SK-N-SH (cell line): ENCODE results near the gene MALRD1. TPM values are rescaled to one million over a fixed set of nuclear protein-coding genes. Genes with fewer than 3 reads are reported as not detected.

ENCODE experiments used
- CTCF ChIA-PET: fragments of 300-600, 350-600 bp; formaldehyde crosslinking; extraction: SDS; loops from one replicate; lab custom pipeline; 2021; lab: Yijun Ruan, JAX
- POLR2A ChIA-PET: fragments of 350-600 bp; sonication (Branson Sonifier 250); formaldehyde crosslinking; extraction: SDS; loops from one replicate; lab custom pipeline; 2020; ENCODE audit warnings: antibody characterized with exemption, inconsistent platforms; lab: Yijun Ruan, JAX
- DNase-seq: peaks from one replicate; pipeline ENCODE4 v3.0.0; 2012
- H2AFZ ChIP-seq: fragments of 200-600 bp; sonication (generic); 2 replicates; pipeline ENCODE4 v1.8.1; 2016; ENCODE audit warnings: antibody characterized with exemption, mild to moderate bottlenecking, low read depth
- H3F3A ChIP-seq: fragments of 200-600 bp; sonication (generic); replicated peaks from 2 replicates; pipeline ENCODE3; 2016; ENCODE audit warnings: antibody characterized with exemption, mild to moderate bottlenecking; ENCODE audit not compliant: insufficient read depth
- H3K27ac ChIP-seq, 2 experiments: fragments of 200-500 bp in 1 of 2; fragments of 200-600 bp in 1 of 2; sonication (Bioruptor generic) in 1 of 2; sonication (generic), shearing (Covaris generic) in 1 of 2; 2 replicates each; pipeline versions ENCODE4 v1.5.1 to v1.6.1; 2014 to 2016; ENCODE audit warnings: low read depth in 2 of 2, inconsistent platforms in 1 of 2, low read length in 1 of 2, mild to moderate bottlenecking in 1 of 2, mixed read lengths in 1 of 2
- H3K27me3 ChIP-seq: fragments of 200-600 bp; sonication (generic), shearing (Covaris generic); 2 replicates; pipeline ENCODE4 v1.6.1; 2016; ENCODE audit warnings: mixed run types; ENCODE audit not compliant: insufficient read depth
- H3K36me3 ChIP-seq, 2 experiments: fragments of 200-500 bp in 1 of 2; fragments of 200-600 bp in 1 of 2; sonication (Bioruptor generic) in 1 of 2; sonication (generic) in 1 of 2; replicated peaks in 1 of 2; 2 replicates each; pipeline versions ENCODE3 to v1.5.1; 2014 to 2016; ENCODE audit warnings: low read length in 1 of 2, mild to moderate bottlenecking in 1 of 2; ENCODE audit not compliant: insufficient read depth in 2 of 2, control insufficient read depth in 1 of 2
- H3K4me1 ChIP-seq, 2 experiments: fragments of 200-500 bp in 1 of 2; fragments of 200-600 bp in 1 of 2; sonication (Bioruptor generic) in 1 of 2; sonication (generic), shearing (Covaris generic) in 1 of 2; 2 replicates each; pipeline versions ENCODE4 v1.5.1 to v1.6.1; 2014 to 2016; ENCODE audit warnings: low read depth in 1 of 2, low read length in 1 of 2, mixed run types in 1 of 2; ENCODE audit not compliant: insufficient read depth in 2 of 2, control insufficient read depth in 1 of 2
- H3K4me2 ChIP-seq: fragments of 200-600 bp; sonication (generic), shearing (Covaris generic); 2 replicates; pipeline ENCODE4 v1.6.1; 2017; ENCODE audit warnings: mixed run types
- H3K4me3 ChIP-seq, 2 experiments: fragments of 200-500 bp in 1 of 2; fragments of 200-600 bp in 1 of 2; sonication (Bioruptor generic) in 1 of 2; sonication (generic), shearing (Covaris generic) in 1 of 2; 2 replicates each; pipeline versions ENCODE4 v1.5.1 to v1.8.1; 2014 to 2016; ENCODE audit warnings: low read depth in 2 of 2, inconsistent platforms in 1 of 2, low read length in 1 of 2, mild to moderate bottlenecking in 1 of 2, mixed read lengths in 1 of 2, moderate library complexity in 1 of 2
- H3K79me2 ChIP-seq: fragments of 200-600 bp; sonication (generic); 2 replicates; pipeline ENCODE4 v1.8.1; 2017; ENCODE audit warnings: mild to moderate bottlenecking; ENCODE audit not compliant: insufficient read depth
- H3K9ac ChIP-seq: fragments of 200-600 bp; sonication (generic); 2 replicates; pipeline ENCODE4 v1.6.1; 2017; ENCODE audit warnings: mixed run types
- H3K9me2 ChIP-seq: fragments of 200-600 bp; sonication (generic); 2 replicates; pipeline ENCODE4 v1.6.1; 2017; ENCODE audit warnings: mixed run types
- H3K9me3 ChIP-seq: fragments of 200-600 bp; sonication (generic); 2 replicates; pipeline ENCODE4 v1.6.1; 2017; ENCODE audit warnings: mixed run types, mild to moderate bottlenecking, moderate library complexity
- H4K20me1 ChIP-seq: fragments of 200-600 bp; sonication (generic); 2 replicates; pipeline ENCODE4 v1.6.1; 2017; ENCODE audit warnings: mild to moderate bottlenecking, mixed run types; ENCODE audit not compliant: insufficient read depth
- FOSL2 ChIP-seq: IDR thresholded peaks from 2 replicates; pipeline ENCODE4 v1.4.0; 2012; ENCODE audit warnings: low read depth, mild to moderate bottlenecking, moderate library complexity, borderline replicate concordance
- FOXJ3 ChIP-seq: sonication (generic); formaldehyde crosslinking; IDR thresholded peaks from 2 replicates; pipeline ENCODE4 v1.5.1; 2020; ENCODE audit warnings: mild to moderate bottlenecking, missing genetic modification reagents
- JUND ChIP-seq: IDR thresholded peaks from 2 replicates; pipeline ENCODE4 v1.4.0; 2012
- PBX3 ChIP-seq: IDR thresholded peaks from 2 replicates; pipeline ENCODE4; 2012
- POLR2AphosphoS5 ChIP-seq: IDR thresholded peaks from 2 replicates; pipeline ENCODE4 v1.6.1; 2012; ENCODE audit warnings: low read depth, low read length
- RCOR1 ChIP-seq: fragments of 150-350 bp; IDR thresholded peaks from 2 replicates; pipeline ENCODE4 v1.6.1; 2017; ENCODE audit warnings: antibody characterized with exemption, low read length
- RXRA ChIP-seq: IDR thresholded peaks from 2 replicates; pipeline ENCODE4 v1.4.0; 2012; ENCODE audit warnings: low read depth, mild to moderate bottlenecking, borderline replicate concordance
- TAF1 ChIP-seq: IDR thresholded peaks from 2 replicates; pipeline ENCODE4 v1.6.1; 2012; ENCODE audit warnings: low read depth, mild to moderate bottlenecking, low read length, moderate library complexity, borderline replicate concordance
- USF2 ChIP-seq: fragments of 150-350 bp; IDR thresholded peaks from 2 replicates; pipeline ENCODE4 v1.6.1; 2017; ENCODE audit warnings: antibody characterized with exemption, low read length, low read depth, borderline replicate concordance
- YY1 ChIP-seq: IDR thresholded peaks from 2 replicates; pipeline ENCODE4 v1.4.0; 2012; ENCODE audit warnings: low read depth, mild to moderate bottlenecking
- WGBS: methylation state at CpG from one replicate; pipeline ENCODE4 v1.1.6; 2017; ENCODE audit warnings: low lambda C conversion rate; 5-methylcytosine and 5-hydroxymethylcytosine counted together
- polyA plus RNA-seq, 3 experiments: library from polyadenylated mRNA; depleted of rRNA; stranded (reverse); fragments of >200 nt; gene quantifications; 2 replicates each; pipeline ENCODE4 v1.2.3, GENCODE V29; 2012

Gene MALRD1
- polyA plus RNA-seq, 1 of the 3 experiments (the other 2 are of a cell fraction): not detected

- ChIA-PET CTCF (no interaction called here), POLR2A (no interaction called here)
- Histone ChIP-seq H3K27me3 (no peaks in the 10 kb centered on the region), H3K79me2 (no peaks in the 10 kb centered on the region), H3K4me1 (no peaks in the 10 kb centered on the region), H3K9me3 (no peaks in the 10 kb centered on the region), H4K20me1 (no peaks in the 10 kb centered on the region), H3K4me3 (no peak overlapping the region), H2AFZ (no peak overlapping the region), H3K9ac (no peak overlapping the region), H3K9me2 (no peaks in the 10 kb centered on the region), H3K36me3 (no peaks in the 10 kb centered on the region), H3K4me2 (no peak overlapping the region), H3K27ac (no peak overlapping the region), H3F3A (no peaks in the 10 kb centered on the region)
- TF ChIP-seq RXRA: no peak
- TF ChIP-seq JUND: no peak
- no peak for TF ChIP-seq USF2
- TF ChIP-seq RCOR1: no peak
- no peak for TF ChIP-seq FOSL2
- no peak for TF ChIP-seq FOXJ3 (CRISPR knock-in tag)
- DNase-seq: no peak
- WGBS: 43% methylated on average over 5 of the region's 6 CpGs
These were observed 70.6 kb downstream of the MALRD1 start for GRCh38 chr10:19119191-19119590.

- ChIA-PET CTCF (interaction anchor here (0.6 kb wide), 1 partner anchor 17 kb away, joined by 3 read pairs; no protein-coding TSS in a partner anchor), POLR2A (no interaction called here)
- 36% methylated on average over 5 of the region's 5 CpGs for WGBS
- no peak overlapping the region for H3K4me3 ChIP-seq
- no peak overlapping the region for H2AFZ ChIP-seq
- TF ChIP-seq TAF1 (no peak), POLR2AphosphoS5 (no peak), RXRA (no peak), PBX3 (no peak)
- no peaks in the 10 kb centered on the region for H3K79me2 ChIP-seq
- no peak for DNase-seq
- no peaks in the 10 kb centered on the region for H3K27me3 ChIP-seq
- H3K9ac ChIP-seq: no peak overlapping the region
- H3K4me1 ChIP-seq: no peaks in the 10 kb centered on the region
- H3K4me2 ChIP-seq: no peak overlapping the region
- no peaks in the 10 kb centered on the region for H3K9me3 ChIP-seq
- H3K36me3 ChIP-seq: no peaks in the 10 kb centered on the region
- no peaks in the 10 kb centered on the region for H3K9me2 ChIP-seq
- no peaks in the 10 kb centered on the region for H4K20me1 ChIP-seq
- no peak overlapping the region for H3K27ac ChIP-seq
- no peaks in the 10 kb centered on the region for H3F3A ChIP-seq
These were observed 71.8 kb downstream of the MALRD1 start for GRCh38 chr10:19120381-19120908.

GRCh38 chr10:19133992-19134391, 85.4 kb downstream of the MALRD1 start:
- H3K36me3 ChIP-seq: no peaks in the 10 kb centered on the region
- DNase-seq: no peak
- 45% methylated on average over 4 of the region's 4 CpGs for WGBS
- H3K9ac ChIP-seq: no peak overlapping the region
- no peak overlapping the region for H2AFZ ChIP-seq
- ChIA-PET POLR2A (no interaction called here), CTCF (no interaction called here)
- H3K9me2 ChIP-seq: no peaks in the 10 kb centered on the region
- H3K4me2 ChIP-seq: no peak overlapping the region
- H3K9me3 ChIP-seq: no peaks in the 10 kb centered on the region
- no peaks in the 10 kb centered on the region for H4K20me1 ChIP-seq
- no peaks in the 10 kb centered on the region for H3K79me2 ChIP-seq
- TF ChIP-seq YY1: no peak
- TF ChIP-seq POLR2AphosphoS5: no peak
- H3K27ac ChIP-seq: no peak overlapping the region
- H3F3A ChIP-seq: no peaks in the 10 kb centered on the region
- no peaks in the 10 kb centered on the region for H3K4me1 ChIP-seq
- H3K4me3 ChIP-seq: no peak overlapping the region
- no peaks in the 10 kb centered on the region for H3K27me3 ChIP-seq
